ENCODE data around the gene DDN. TPM values are rescaled to one million over a fixed set of nuclear protein-coding genes. Genes with fewer than 3 reads are reported as not detected.
A peak's percentile ranks its signal among the peaks of the same experiment; 100 is the strongest.

DDN gene
- total RNA-seq, 1 donor from 2014 or later = 0.44 TPM

- intact Hi-C loops (cut with micrococcal nuclease) = loop anchor here (1.0 kb wide), 1 partner anchor 12 kb away; the partner anchor contains the start of gene ARF3
- H3K27me3 Mint-ChIP-seq = peaks cover 28% of the 10 kb centered on the region
- ATAC-seq (ENCODE audit: low read depth) = no peak
Measured at GRCh38 chr12:48969160-48969771, 29.9 kb downstream of the DDN start.

GRCh38 chr12:48968467-48968866 is 30.7 kb downstream of the DDN start:
- H3K36me3 Mint-ChIP-seq (ENCODE audit: low read depth) = no peaks in the 10 kb centered on the region
- no peak overlapping the region for H3K4me3 Mint-ChIP-seq
- H3K27me3 Mint-ChIP-seq = peaks cover 21% of the 10 kb centered on the region
- no peak for TF ChIP-seq CTCF (IDR thresholded peaks at IDR 0.05)
- ATAC-seq (ENCODE audit: low read depth) (no peak), DNase-seq (no peak)
- no peaks in the 10 kb centered on the region for H3K9me3 Mint-ChIP-seq
- CTCF ChIA-PET = interaction anchor here (1.0 to 2.8 kb wide), 5 partner anchors 11 to 121 kb away, joined by 3 to 11 read pairs (median 5); partner anchors contain the start of gene ARF3
- intact Hi-C loops (cut with micrococcal nuclease) = no loop called here
- no peak overlapping the region for H3K27ac Mint-ChIP-seq
- peaks cover 37% of the 10 kb centered on the region for H3K4me1 Mint-ChIP-seq
- POLR2A ChIA-PET = interaction anchor here (0.6 to 3.7 kb wide), 4 partner anchors 10 to 1065 kb away, joined by 5 to 31 read pairs (median 8); partner anchors contain the start of genes ARF3 and FKBP11

More at GRCh38 chr12:48969160-48969771, 29.9 kb downstream of the DDN start:
- Mint-ChIP-seq H3K9me3 (no peaks in the 10 kb centered on the region), H3K4me1 (peaks cover 37% of the 10 kb centered on the region), H3K27ac (no peak overlapping the region), H3K36me3 (ENCODE audit: low read depth) (no peaks in the 10 kb centered on the region), H3K4me3 (peak overlapping the region; percentile 4)
- DNase-seq = no peak
- ChIA-PET CTCF (interaction anchor here (1.0 to 2.8 kb wide), 5 partner anchors 10 to 120 kb away, joined by 3 to 11 read pairs (median 5); partner anchors contain the start of gene ARF3), POLR2A (interaction anchor here (0.7 to 3.7 kb wide), 6 partner anchors 10 to 898 kb away, joined by 3 to 31 read pairs (median 6); partner anchors contain the start of genes ARF3, FKBP11 and TUBA1B)
- TF ChIP-seq CTCF (IDR thresholded peaks at IDR 0.05) = no peak

- H3K36me3 Mint-ChIP-seq (ENCODE audit: low read depth) = no peaks in the 10 kb centered on the region
- intact Hi-C loops (cut with micrococcal nuclease) = no loop called here
- DNase-seq = no peak
- peaks cover 37% of the 10 kb centered on the region for H3K4me1 Mint-ChIP-seq
- POLR2A ChIA-PET = interaction anchor here (0.6 to 3.7 kb wide), 5 partner anchors 10 to 1065 kb away, joined by 3 to 31 read pairs (median 6); partner anchors contain the start of genes ARF3 and FKBP11
- H3K4me3 Mint-ChIP-seq = no peak overlapping the region
- H3K9me3 Mint-ChIP-seq = no peaks in the 10 kb centered on the region
- TF ChIP-seq CTCF (IDR thresholded peaks at IDR 0.05) = no peak
- ATAC-seq (ENCODE audit: low read depth) = no peak
- H3K27ac Mint-ChIP-seq = no peak overlapping the region
- CTCF ChIA-PET = interaction anchor here (1.4 to 2.8 kb wide), 3 partner anchors 10 to 121 kb away, joined by 3 to 11 read pairs (median 5); partner anchors contain the start of gene ARF3
- H3K27me3 Mint-ChIP-seq = peaks cover 20% of the 10 kb centered on the region
Measured at GRCh38 chr12:48967991-48968390, 31.2 kb downstream of the DDN start.

- Mint-ChIP-seq H3K36me3 (ENCODE audit: low read depth) (no peaks in the 10 kb centered on the region), H3K4me3 (no peak overlapping the region), H3K27me3 (peaks cover 10% of the 10 kb centered on the region), H3K9me3 (no peaks in the 10 kb centered on the region), H3K27ac (peak overlapping the region; percentile 35), H3K4me1 (peaks cover 31% of the 10 kb centered on the region)
- DNase-seq (no peak), ATAC-seq (ENCODE audit: low read depth) (no peak)
- intact Hi-C loops (cut with micrococcal nuclease) = no loop called here
- ChIA-PET CTCF (interaction anchor here (1.6 kb wide), 1 partner anchor 11 kb away, joined by 8 read pairs; the partner anchor contains the start of gene WNT1), POLR2A (interaction anchor here (0.6 to 3.7 kb wide), 4 partner anchors 9 to 115 kb away, joined by 3 to 31 read pairs (median 4); partner anchors contain the start of gene ARF3)
- TF ChIP-seq CTCF (IDR thresholded peaks at IDR 0.05) = no peak
Measured at GRCh38 chr12:48966177-48966895, 32.8 kb downstream of the DDN start.

All from activated B cell treated with CpG ODN at 0.5 μM for 24 hours (primary cell).